GM21528 (cell line): ENCODE results near the gene CHERP.
"Not testable (repeated sequence)": the region's sequence is repeated elsewhere in the genome, so short reads cannot be mapped to it uniquely, and the experiment has no call there.

Source experiments
- ATAC-seq: cut with Tn5 transposase; IDR thresholded peaks from one replicate; pipeline ENCODE4 v1.9.1; 2021; ENCODE audit warnings: mild to moderate bottlenecking, moderate library complexity; ENCODE audit not compliant: unreplicated experiment, low FRiP score

CHERP gene

GRCh38 chr19:16579381-16579780 is 37.1 kb upstream of the CHERP start:
- ATAC-seq: no peak

- ATAC-seq: no peak
Observed at GRCh38 chr19:16577531-16577985, 35.3 kb upstream of the CHERP start.

- no peak for ATAC-seq
Observed at GRCh38 chr19:16576690-16577530, 34.7 kb upstream of the CHERP start.

- no peak for ATAC-seq
Observed at GRCh38 chr19:16575861-16576689, 33.8 kb upstream of the CHERP start.

- no peak for ATAC-seq
Observed at GRCh38 chr19:16575282-16575681, 33.0 kb upstream of the CHERP start.

GRCh38 chr19:16573925-16574324 is 31.7 kb upstream of the CHERP start:
- ATAC-seq: no peak

- no peak for ATAC-seq
Observed at GRCh38 chr19:16573296-16573695, 31.1 kb upstream of the CHERP start.

GRCh38 chr19:16572332-16573211 is 30.3 kb upstream of the CHERP start, which contains the start of gene SLC35E1:
Gene SLC35E1 (minus strand): TSS chr19:16572415. CDS start chr19:16572364, 51 bp downstream.
- ATAC-seq: peak; percentile 73

GRCh38 chr19:16571822-16572331 is 29.6 kb upstream of the CHERP start:
- ATAC-seq: peak; percentile 27

- no peak for ATAC-seq
Observed at GRCh38 chr19:16571283-16571682, 29.0 kb upstream of the CHERP start.

- no peak for ATAC-seq
Observed at GRCh38 chr19:16569609-16570320, 27.5 kb upstream of the CHERP start.

GRCh38 chr19:16566702-16567101 is 24.5 kb upstream of the CHERP start:
- no peak for ATAC-seq

- no peak for ATAC-seq
Observed at GRCh38 chr19:16566161-16566560, 23.9 kb upstream of the CHERP start.

- ATAC-seq: no peak
Observed at GRCh38 chr19:16564842-16565241, 22.6 kb upstream of the CHERP start.

- ATAC-seq: no peak
Observed at GRCh38 chr19:16562608-16563025, 20.4 kb upstream of the CHERP start.

- no peak for ATAC-seq
Observed at GRCh38 chr19:16561382-16561781, 19.1 kb upstream of the CHERP start.

GRCh38 chr19:16559780-16560276 is 17.6 kb upstream of the CHERP start:
- ATAC-seq: no peak

GRCh38 chr19:16554776-16555175 is 12.5 kb upstream of the CHERP start:
- ATAC-seq: no peak

- ATAC-seq: not testable (repeated sequence)
Observed at GRCh38 chr19:16551902-16552301, 9.7 kb upstream of the CHERP start.
